Urinary bladder (tissue), 4 donors: ENCODE results near the gene CACNA1B. TPM values are rescaled to one million over a fixed set of nuclear protein-coding genes. Genes with fewer than 3 reads are reported as not detected.
"Not testable (repeated sequence)": the region's sequence is repeated elsewhere in the genome, so short reads cannot be mapped to it uniquely, and the experiment has no call there.

Source experiments
- DNase-seq: peaks from one replicate; pipeline ENCODE4 v3.0.0-alpha.2; 2015; ENCODE audit errors: extremely low spot score
- H3K27ac ChIP-seq: one replicate; pipeline ENCODE4 v1.5.1; 2013; ENCODE audit warnings: low read depth, mild to moderate bottlenecking, moderate library complexity
- H3K36me3 ChIP-seq: one replicate; pipeline ENCODE4 v1.6.1; 2013; ENCODE audit warnings: mild to moderate bottlenecking, moderate library complexity; ENCODE audit not compliant: insufficient read depth
- H3K4me1 ChIP-seq: one replicate; pipeline ENCODE4 v1.6.1; 2013; ENCODE audit warnings: mild to moderate bottlenecking, moderate library complexity; ENCODE audit not compliant: insufficient read depth
- H3K4me3 ChIP-seq: one replicate; pipeline ENCODE4 v1.5.1; 2013; ENCODE audit warnings: low read depth, low read length
- WGBS: extraction: QIAGEN DNeasy Blood & Tissue Kit; methylation state at CpG from one replicate; pipeline ENCODE4 v1.1.7; 2013; 5-methylcytosine and 5-hydroxymethylcytosine counted together
- polyA plus RNA-seq: library from polyadenylated mRNA; stranded (reverse); fragments of 200-250 nt; gene quantifications from one replicate; pipeline ENCODE4 v1.2.3, GENCODE V29; 2013
- small RNA-seq: library from RNA; depleted of rRNA; stranded (forward); fragments of <200 nt; gene quantifications from one replicate; pipeline ENCODE3, GENCODE V24; 2014
- total RNA-seq: library from RNA; depleted of rRNA; stranded (reverse); fragments of >200 nt; gene quantifications from one replicate; pipeline ENCODE4 v1.2.3, GENCODE V29; 2014
- donor health status: healthy with polysubstance abuse.
- donor health status: healthy.

Gene CACNA1B
- total and polyA plus RNA-seq, 2 donors = 0.14 to 0.63 TPM

GRCh38 chr9:138134581-138134980 lies 257.0 kb downstream of the CACNA1B start:
- DNase-seq = not testable (repeated sequence)

GRCh38 chr9:138139096-138139495 lies 261.5 kb downstream of the CACNA1B start:
- not testable (repeated sequence) for H3K27ac ChIP-seq, H3K4me1 ChIP-seq, DNase-seq, H3K36me3 ChIP-seq, H3K4me3 ChIP-seq
- 91% methylated on average over 14 of the region's 14 CpGs for WGBS

More at GRCh38 chr9:138134581-138134980, 257.0 kb downstream of the CACNA1B start:
- H3K4me1 ChIP-seq, H3K36me3 ChIP-seq, H3K4me3 ChIP-seq, H3K27ac ChIP-seq: not testable (repeated sequence)
- 86% methylated on average over 4 of the region's 4 CpGs for WGBS

DNA sequence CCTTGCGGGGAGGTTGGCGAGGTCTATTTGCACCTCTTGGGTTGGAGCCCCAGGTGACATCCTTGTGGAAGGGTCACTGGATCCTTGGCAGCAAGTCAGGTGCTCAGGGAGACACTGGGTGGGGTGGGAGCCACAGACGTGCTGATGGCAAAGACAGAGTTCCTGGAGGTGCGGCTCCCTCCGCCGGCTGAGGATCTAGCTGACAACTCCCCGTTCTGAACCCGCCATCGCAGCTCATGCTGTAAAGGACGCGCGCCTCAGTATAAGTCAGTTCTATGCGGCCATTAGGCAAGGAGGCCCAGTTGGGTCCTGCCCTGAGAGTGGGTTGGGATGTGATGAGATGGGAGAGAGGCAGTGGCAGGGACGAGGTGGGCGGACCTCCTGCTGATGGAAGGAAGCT lies 263.4 kb downstream of the CACNA1B start:
- not testable (repeated sequence) for H3K4me1 ChIP-seq, H3K27ac ChIP-seq, H3K36me3 ChIP-seq, DNase-seq, H3K4me3 ChIP-seq
- 90% methylated on average over 15 of the region's 15 CpGs for WGBS

DNA sequence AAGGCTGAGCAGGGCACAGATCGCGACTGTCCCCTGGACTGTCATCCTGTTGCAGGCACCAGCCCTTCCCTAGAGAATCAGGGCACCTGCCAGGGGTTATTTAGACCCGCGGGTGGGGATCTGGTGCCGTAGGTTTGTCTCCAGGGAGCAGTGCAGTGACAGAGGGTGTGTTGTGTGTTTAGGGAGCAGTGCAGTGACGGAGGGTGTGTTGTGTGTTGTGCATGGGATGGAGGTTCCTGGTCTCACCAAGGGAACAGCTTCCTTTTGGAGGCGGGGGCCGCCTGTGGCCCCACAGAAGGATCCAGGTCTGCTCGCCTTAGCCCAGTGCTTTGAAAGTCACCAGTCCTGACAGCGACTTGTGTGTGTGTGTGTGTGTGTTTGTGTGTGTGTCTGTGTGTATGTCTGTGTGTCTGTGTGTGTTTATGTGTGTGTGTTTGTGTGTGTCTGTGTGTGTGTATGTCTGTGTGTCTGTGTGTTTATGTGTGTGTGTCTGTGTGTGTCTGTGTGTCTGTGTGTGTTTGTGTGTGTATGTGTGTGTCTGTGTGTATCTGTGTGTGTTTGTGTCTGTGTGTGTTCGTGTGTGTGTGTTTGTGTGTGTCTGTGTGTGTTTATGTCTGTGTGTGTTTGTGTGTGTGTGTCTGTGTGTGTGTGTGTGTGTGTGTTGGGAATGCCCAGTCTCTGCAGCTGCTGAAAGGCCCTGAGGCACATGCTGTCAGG lies 265.1 kb downstream of the CACNA1B start:
- not testable (repeated sequence) for H3K4me1 ChIP-seq, DNase-seq, H3K27ac ChIP-seq, H3K36me3 ChIP-seq, H3K4me3 ChIP-seq
- 74% methylated on average over 11 of the region's 11 CpGs for WGBS

- WGBS = 73% methylated on average over 7 of the region's 7 CpGs
- DNase-seq, H3K36me3 ChIP-seq, H3K4me1 ChIP-seq, H3K4me3 ChIP-seq, H3K27ac ChIP-seq: not testable (repeated sequence)
Observed at GRCh38 chr9:138143491-138143890, 265.9 kb downstream of the CACNA1B start.

- DNase-seq, H3K4me3 ChIP-seq, H3K4me1 ChIP-seq, H3K36me3 ChIP-seq, H3K27ac ChIP-seq: not testable (repeated sequence)
- WGBS = 15% methylated on average over 34 of the region's 34 CpGs
Observed at GRCh38 chr9:138147556-138147955, 270.0 kb downstream of the CACNA1B start.

DNA sequence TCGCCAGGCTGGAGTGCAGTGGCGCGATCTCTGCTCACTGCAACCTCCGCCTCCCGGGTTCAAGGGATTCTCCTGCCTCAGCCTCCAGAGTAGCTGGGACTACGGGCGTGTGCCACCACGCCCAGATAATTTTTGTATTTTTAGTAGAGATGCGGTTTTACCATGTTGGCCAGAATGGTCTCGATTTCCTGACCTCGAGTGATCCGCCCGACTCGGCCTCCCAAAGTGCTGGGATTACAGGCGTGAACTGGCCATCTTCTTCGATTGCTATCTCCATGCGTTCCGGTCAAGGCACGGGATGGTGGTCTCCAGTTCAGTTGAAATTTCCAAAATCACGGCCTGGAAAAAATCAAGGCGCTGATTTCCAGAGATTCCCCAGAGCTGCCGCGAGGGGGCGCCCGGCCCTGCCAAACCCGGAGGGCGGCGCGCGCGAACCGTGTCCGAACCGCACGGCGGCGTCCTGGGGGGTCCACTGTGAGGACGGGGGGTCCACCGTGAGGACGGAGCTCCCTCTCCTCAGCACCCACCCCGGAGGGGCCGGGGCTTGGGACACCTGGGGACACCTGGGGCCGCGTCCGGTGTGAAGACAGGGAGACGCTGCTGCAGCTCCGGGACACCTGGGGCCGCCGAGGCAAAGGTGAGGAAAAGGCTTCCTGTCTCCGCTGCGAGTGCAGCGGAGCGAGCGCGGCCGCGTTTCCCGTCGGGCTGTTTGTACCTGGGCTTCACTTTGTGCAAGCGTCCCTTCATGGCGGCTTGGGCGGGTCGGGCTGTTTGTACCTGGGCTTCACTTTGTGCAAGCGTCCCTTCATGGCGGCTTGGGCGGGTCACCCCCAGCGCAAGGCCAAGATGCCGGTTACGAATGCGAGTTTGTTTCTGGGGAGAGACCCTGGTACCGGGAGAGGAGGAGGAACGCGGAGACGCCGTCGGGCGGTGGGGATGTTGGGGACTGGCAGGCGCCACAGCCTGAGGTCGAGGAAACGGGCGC lies 272.4 kb downstream of the CACNA1B start:
- 12% methylated on average over 81 of the region's 81 CpGs for WGBS
- not testable (repeated sequence) for H3K4me3 ChIP-seq, H3K4me1 ChIP-seq, H3K36me3 ChIP-seq, DNase-seq, H3K27ac ChIP-seq

GRCh38 chr9:138155788-138156187 lies 278.2 kb downstream of the CACNA1B start:
- DNase-seq, H3K4me3 ChIP-seq, H3K36me3 ChIP-seq, H3K27ac ChIP-seq, H3K4me1 ChIP-seq: not testable (repeated sequence)
- 82% methylated on average over 5 of the region's 5 CpGs for WGBS

GRCh38 chr9:138166793-138167192 lies 289.2 kb downstream of the CACNA1B start:
- DNase-seq, H3K36me3 ChIP-seq, H3K4me1 ChIP-seq, H3K4me3 ChIP-seq, H3K27ac ChIP-seq: not testable (repeated sequence)
- 17% methylated on average over 1 of the region's 1 CpG for WGBS

Small RNA genes within 50 kb of the gene (small RNA-seq; reads per million reads assigned to genes)
- gene AL591424.2 (not detected), gene MIR602 (not detected)
